ENCODE results near the gene CC2D1A. TPM values are rescaled to one million over a fixed set of nuclear protein-coding genes. Genes with fewer than 3 reads are reported as not detected.
"Not testable (repeated sequence)": the region's sequence is repeated elsewhere in the genome, so short reads cannot be mapped to it uniquely, and the experiment has no call there.

The CC2D1A gene
- total and polyA plus RNA-seq, 2 donors from 2014 or later = 28.8 to 36.9 TPM

DNA sequence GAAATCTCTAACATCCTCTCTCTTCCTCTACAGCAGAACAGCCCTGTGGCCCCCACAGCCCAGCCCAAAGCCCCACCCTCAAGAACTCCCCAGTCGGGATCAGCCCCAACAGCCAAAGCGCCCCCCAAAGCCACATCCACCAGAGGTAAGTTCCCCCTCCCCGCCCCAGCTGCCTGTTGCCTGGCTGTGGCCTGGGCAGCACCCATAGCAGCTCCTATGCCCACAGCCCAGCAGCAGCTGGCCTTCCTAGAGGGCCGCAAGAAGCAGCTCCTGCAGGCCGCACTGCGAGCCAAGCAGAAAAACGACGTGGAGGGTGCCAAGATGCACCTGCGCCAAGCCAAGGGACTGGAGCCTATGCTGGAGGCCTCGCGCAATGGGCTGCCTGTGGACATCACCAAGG is 14.5 kb downstream of the CC2D1A start:
- Histone ChIP-seq H3K27ac (ENCODE audit: low read depth in 2 of 2, low read length in 2 of 2) (no peak overlapping the region), H3K9ac (ENCODE audit: low read length in 3 of 3) (no peak overlapping the region), H3K9me3 (ENCODE audit: control insufficient read depth in 2 of 3, insufficient read depth in 1 of 3, low read length in 3 of 3) (no peaks in the 10 kb centered on the region), H3K27me3 (ENCODE audit: control insufficient read depth, insufficient read depth, low read length) (no peaks in the 10 kb centered on the region), H3K4me3 (ENCODE audit: low read length in 3 of 3) (no peak overlapping the region), H3K36me3 (ENCODE audit: control insufficient read depth in 2 of 3, insufficient read depth in 3 of 3, low read length in 3 of 3) (peaks cover 2 to 17% (median 16%) of the 10 kb centered on the region in 3 donors), H3K4me1 (ENCODE audit: control insufficient read depth in 2 of 3, insufficient read depth in 2 of 3, low read depth in 1 of 3, low read length in 3 of 3) (no peaks in the 10 kb centered on the region)
- TF ChIP-seq, protein P1, sequence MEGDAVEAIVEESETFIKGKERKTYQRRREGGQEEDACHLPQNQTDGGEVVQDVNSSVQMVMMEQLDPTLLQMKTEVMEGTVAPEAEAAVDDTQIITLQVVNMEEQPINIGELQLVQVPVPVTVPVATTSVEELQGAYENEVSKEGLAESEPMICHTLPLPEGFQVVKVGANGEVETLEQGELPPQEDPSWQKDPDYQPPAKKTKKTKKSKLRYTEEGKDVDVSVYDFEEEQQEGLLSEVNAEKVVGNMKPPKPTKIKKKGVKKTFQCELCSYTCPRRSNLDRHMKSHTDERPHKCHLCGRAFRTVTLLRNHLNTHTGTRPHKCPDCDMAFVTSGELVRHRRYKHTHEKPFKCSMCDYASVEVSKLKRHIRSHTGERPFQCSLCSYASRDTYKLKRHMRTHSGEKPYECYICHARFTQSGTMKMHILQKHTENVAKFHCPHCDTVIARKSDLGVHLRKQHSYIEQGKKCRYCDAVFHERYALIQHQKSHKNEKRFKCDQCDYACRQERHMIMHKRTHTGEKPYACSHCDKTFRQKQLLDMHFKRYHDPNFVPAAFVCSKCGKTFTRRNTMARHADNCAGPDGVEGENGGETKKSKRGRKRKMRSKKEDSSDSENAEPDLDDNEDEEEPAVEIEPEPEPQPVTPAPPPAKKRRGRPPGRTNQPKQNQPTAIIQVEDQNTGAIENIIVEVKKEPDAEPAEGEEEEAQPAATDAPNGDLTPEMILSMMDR (IDR thresholded peaks at IDR 0.05; ENCODE audit: borderline replicate concordance, extremely low read depth, insufficient read depth) = no peak
- FAIRE-seq = no peak
- DNase-seq = no peak
- intact Hi-C loops (cut with DNase I) = no loop called here

DNA sequence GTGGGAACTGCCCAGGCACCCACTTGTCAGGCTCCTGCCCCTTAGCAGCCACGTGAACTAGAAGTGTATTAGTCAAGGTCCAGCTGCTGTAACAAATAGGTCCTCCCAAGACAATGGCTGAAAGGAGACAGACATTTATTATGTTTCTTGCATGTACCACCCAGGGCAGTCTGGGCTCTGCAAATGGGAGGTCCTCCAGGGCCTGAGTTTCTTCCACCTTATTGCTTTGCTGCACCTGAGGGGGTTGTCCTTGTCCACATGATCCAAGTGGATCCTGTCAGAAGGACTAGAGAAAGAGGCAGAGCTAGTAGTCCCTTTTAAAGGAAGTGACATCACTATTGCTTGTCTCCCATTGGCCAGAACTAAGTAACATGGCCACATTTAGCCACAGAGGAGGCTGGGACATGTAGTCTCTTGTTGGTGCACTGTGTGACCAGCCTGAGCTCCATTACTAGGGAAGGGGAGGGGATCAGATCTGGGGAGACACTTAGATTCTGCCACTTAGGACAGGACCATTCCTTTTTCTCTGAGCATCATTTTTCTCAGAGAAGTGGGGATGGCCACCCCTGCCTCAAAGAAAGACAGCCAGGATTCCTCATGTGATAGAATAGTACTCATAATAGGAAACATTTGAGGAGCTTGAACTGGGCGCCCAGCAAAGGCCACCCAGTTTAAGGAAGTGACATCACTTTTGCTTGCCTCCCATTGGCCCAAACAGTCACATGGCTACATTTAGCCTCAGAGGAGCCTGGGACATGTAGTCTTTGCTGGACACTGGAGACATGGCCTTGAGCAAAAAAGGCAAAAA is 15.1 kb downstream of the CC2D1A start:
- no peak overlapping the region for H3K9ac ChIP-seq (ENCODE audit: low read length in 3 of 3)
- DNase-seq = peak in 2 of 5 donors; percentile 27 to 51
- no peaks in the 10 kb centered on the region for H3K9me3 ChIP-seq (ENCODE audit: control insufficient read depth in 2 of 3, insufficient read depth in 1 of 3, low read length in 3 of 3)
- intact Hi-C loops (cut with DNase I) = no loop called here
- TF ChIP-seq, protein P1 (IDR thresholded peaks at IDR 0.05; ENCODE audit: borderline replicate concordance, extremely low read depth, insufficient read depth) = no peak
- FAIRE-seq = no peak
- H3K4me3 ChIP-seq (ENCODE audit: low read length in 3 of 3) = no peak overlapping the region
- H3K4me1 ChIP-seq (ENCODE audit: control insufficient read depth in 2 of 3, insufficient read depth in 2 of 3, low read depth in 1 of 3, low read length in 3 of 3) = no peaks in the 10 kb centered on the region
- peaks cover 3 to 17% (median 16%) of the 10 kb centered on the region in 3 donors for H3K36me3 ChIP-seq (ENCODE audit: control insufficient read depth in 2 of 3, insufficient read depth in 3 of 3, low read length in 3 of 3)
- no peaks in the 10 kb centered on the region for H3K27me3 ChIP-seq (ENCODE audit: control insufficient read depth, insufficient read depth, low read length)
- no peak overlapping the region for H3K27ac ChIP-seq (ENCODE audit: low read depth in 2 of 2, low read length in 2 of 2)

DNA sequence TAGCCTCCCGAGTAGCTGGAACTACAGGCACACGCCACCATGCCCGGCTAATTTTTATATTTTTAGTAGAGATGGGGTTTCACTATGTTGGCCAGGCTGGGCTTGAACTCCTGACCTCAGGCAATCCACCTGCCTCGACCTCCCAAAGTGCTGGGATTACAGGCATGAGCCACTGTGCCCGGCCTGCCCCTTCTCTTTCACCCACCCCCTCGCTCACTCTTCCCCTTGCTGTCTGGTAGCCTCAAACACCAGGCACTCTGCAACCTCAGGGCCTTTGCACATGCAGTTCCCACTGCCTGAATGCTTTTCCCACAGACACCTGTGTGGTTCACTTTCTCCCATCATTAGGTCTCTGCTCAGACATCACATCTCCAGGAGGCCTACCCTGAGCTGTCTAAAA is 16.1 kb downstream of the CC2D1A start:
- H3K27me3 ChIP-seq (ENCODE audit: control insufficient read depth, insufficient read depth, low read length); FAIRE-seq; H3K27ac ChIP-seq (ENCODE audit: low read depth in 2 of 2, low read length in 2 of 2); H3K9me3 ChIP-seq (ENCODE audit: control insufficient read depth in 2 of 3, insufficient read depth in 1 of 3, low read length in 3 of 3); intact Hi-C loops (cut with DNase I); H3K4me3 ChIP-seq (ENCODE audit: low read length in 3 of 3); H3K4me1 ChIP-seq (ENCODE audit: control insufficient read depth in 2 of 3, insufficient read depth in 2 of 3, low read depth in 1 of 3, low read length in 3 of 3); DNase-seq; H3K9ac ChIP-seq (ENCODE audit: low read length in 3 of 3): not testable (repeated sequence)
- H3K36me3 ChIP-seq (ENCODE audit: control insufficient read depth in 2 of 3, insufficient read depth in 3 of 3, low read length in 3 of 3) = peaks cover 3 to 21% (median 20%) of the 10 kb centered on the region in 3 donors

DNA sequence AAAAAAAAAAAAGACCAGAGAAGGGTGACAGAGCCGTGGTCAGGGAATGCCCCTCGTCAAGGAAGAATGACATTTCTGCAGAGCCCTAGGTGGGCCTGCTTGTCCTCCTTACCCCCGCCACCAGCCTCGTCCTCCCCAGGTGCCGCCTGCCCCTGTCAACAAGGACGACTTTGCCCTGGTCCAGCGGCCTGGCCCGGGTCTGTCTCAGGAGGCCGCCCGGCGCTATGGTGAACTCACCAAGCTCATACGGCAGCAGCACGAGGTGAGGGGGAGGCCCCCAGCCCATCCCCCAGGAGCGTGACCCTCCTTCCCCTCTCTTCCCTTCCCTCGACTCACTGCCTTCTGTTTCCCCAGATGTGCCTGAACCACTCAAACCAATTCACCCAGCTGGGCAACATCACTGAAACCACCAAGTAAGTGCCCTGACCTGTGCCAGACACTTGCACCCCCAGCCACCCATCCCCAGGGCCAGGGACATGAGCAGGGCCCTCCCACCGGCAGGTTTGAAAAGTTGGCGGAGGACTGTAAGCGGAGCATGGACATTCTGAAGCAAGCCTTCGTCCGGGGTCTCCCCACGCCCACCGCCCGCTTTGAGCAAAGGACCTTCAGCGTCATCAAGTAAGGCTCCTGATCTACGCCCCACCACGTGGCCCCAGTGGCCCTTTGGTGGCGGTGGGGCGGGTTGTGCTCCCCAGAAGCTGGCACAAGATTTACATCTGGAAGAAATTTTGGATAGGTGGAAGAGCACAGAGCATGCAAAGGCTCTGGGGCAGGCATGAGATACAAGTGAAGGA is 17.4 kb downstream of the CC2D1A start:
- FAIRE-seq = no peak
- no peaks in the 10 kb centered on the region for H3K27me3 ChIP-seq (ENCODE audit: control insufficient read depth, insufficient read depth, low read length)
- H3K4me1 ChIP-seq (ENCODE audit: control insufficient read depth in 2 of 3, insufficient read depth in 2 of 3, low read depth in 1 of 3, low read length in 3 of 3) = no peaks in the 10 kb centered on the region
- peaks cover 5 to 21% (median 19%) of the 10 kb centered on the region in 3 donors for H3K36me3 ChIP-seq (ENCODE audit: control insufficient read depth in 2 of 3, insufficient read depth in 3 of 3, low read length in 3 of 3)
- intact Hi-C loops (cut with DNase I) = no loop called here
- H3K9me3 ChIP-seq (ENCODE audit: control insufficient read depth in 2 of 3, insufficient read depth in 1 of 3, low read length in 3 of 3) = no peaks in the 10 kb centered on the region
- H3K27ac ChIP-seq (ENCODE audit: low read depth in 2 of 2, low read length in 2 of 2) = no peak overlapping the region
- H3K4me3 ChIP-seq (ENCODE audit: low read length in 3 of 3) = no peak overlapping the region
- H3K9ac ChIP-seq (ENCODE audit: low read length in 3 of 3) = no peak overlapping the region
- DNase-seq = peak in 1 of 5 donors; percentile 74
- TF ChIP-seq, protein P1 (IDR thresholded peaks at IDR 0.05; ENCODE audit: borderline replicate concordance, extremely low read depth, insufficient read depth) = no peak

All from kidney (tissue), 14 donors.